ENCODE data around the gene CCDC85A.

- TF ChIP-seq CTCF (IDR thresholded peaks at IDR 0.05; ENCODE audit: poor library complexity, severe bottlenecking): no peak
- no peak for TF ChIP-seq EZH2 (IDR thresholded peaks at IDR 0.05; ENCODE audit: borderline replicate concordance, insufficient read depth, low read length, poor library complexity, severe bottlenecking)
- no peak for TF ChIP-seq POLR2AphosphoS5 (IDR thresholded peaks at IDR 0.05)
- no peak for TF ChIP-seq REST (IDR thresholded peaks at IDR 0.05; ENCODE audit: borderline replicate concordance)
- TF ChIP-seq EP300 (conservative IDR thresholded peaks at IDR 0.05; ENCODE audit: poor library complexity, severe bottlenecking): no peak
- TF ChIP-seq RAD21 (conservative IDR thresholded peaks at IDR 0.05): no peak
- no peak for TF ChIP-seq TAF1 (IDR thresholded peaks at IDR 0.05; ENCODE audit: low read depth)
- TF ChIP-seq SMC3 (conservative IDR thresholded peaks at IDR 0.05; ENCODE audit: poor library complexity): no peak
- no peak for TF ChIP-seq MXI1 (conservative IDR thresholded peaks at IDR 0.05; ENCODE audit: poor library complexity, severe bottlenecking)
Measured at GRCh38 chr2:56260415-56260814, 76.6 kb downstream of the CCDC85A start.
